Testis (tissue), 2 donors: ENCODE results near the gene GBE1.

ENCODE experiments used
- POLR2A ChIP-seq: fragments of 450-650 bp; IDR thresholded peaks from one replicate; pipeline ENCODE4 v1.6.1; 2017; ENCODE audit warnings: antibody characterized with exemption, mild to moderate bottlenecking, moderate library complexity
- TF ChIP-seq, protein P1 (sequence below), 3 experiments: fragments of 450-650 bp in 2 of 3; fragments of 200-600 bp in 1 of 3; sonication (generic) in 1 of 3; IDR thresholded peaks; one replicate each; pipeline ENCODE4 v1.5.1; 2016 to 2019; ENCODE audit warnings: antibody characterized with exemption in 3 of 3, mild to moderate bottlenecking in 2 of 3, moderate library complexity in 1 of 3

DNA sequence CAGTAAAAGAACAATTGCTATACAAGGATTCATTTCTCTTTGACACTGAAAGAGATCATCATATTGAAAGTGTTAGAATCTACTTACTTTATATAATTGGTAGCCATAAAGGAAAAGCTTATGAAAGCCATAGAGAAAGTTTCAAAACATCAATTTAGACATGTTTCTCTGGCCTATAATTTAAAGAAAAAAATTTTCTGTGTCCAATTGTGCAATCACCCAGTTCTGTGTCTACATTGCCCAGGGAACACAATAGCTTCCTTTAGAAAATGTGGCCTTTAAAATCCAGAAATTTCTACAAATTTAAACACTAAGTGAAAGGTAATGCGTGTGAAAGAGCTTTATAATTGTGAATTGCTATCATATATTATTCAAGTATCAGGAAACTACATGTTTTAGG, 259.2 kb downstream of the GBE1 start:
- TF ChIP-seq, protein P1, sequence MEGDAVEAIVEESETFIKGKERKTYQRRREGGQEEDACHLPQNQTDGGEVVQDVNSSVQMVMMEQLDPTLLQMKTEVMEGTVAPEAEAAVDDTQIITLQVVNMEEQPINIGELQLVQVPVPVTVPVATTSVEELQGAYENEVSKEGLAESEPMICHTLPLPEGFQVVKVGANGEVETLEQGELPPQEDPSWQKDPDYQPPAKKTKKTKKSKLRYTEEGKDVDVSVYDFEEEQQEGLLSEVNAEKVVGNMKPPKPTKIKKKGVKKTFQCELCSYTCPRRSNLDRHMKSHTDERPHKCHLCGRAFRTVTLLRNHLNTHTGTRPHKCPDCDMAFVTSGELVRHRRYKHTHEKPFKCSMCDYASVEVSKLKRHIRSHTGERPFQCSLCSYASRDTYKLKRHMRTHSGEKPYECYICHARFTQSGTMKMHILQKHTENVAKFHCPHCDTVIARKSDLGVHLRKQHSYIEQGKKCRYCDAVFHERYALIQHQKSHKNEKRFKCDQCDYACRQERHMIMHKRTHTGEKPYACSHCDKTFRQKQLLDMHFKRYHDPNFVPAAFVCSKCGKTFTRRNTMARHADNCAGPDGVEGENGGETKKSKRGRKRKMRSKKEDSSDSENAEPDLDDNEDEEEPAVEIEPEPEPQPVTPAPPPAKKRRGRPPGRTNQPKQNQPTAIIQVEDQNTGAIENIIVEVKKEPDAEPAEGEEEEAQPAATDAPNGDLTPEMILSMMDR (IDR thresholded peaks at IDR 0.05), result no peak
- TF ChIP-seq POLR2A, result no peak
